A673 (cell line): ENCODE measurements around the gene KLK11. TPM values are rescaled to one million over a fixed set of nuclear protein-coding genes. Genes with fewer than 3 reads are reported as not detected.

Experiments
- BruUV-seq: library from RNA; stranded (reverse); fragments of 400-500 nt; replicated peaks from 2 replicates; lab custom pipeline; 2021; lab: Mats Ljungman, UMichigan
- CTCF ChIA-PET: fragments of 300-600 bp; sonication (Branson Sonifier 250); formaldehyde crosslinking; loops from one replicate; lab custom pipeline; 2022; ENCODE audit warnings: antibody characterized with exemption; lab: Charles Lee
- POLR2A ChIA-PET: fragments of 300-600 bp; sonication (Branson Sonifier 250); formaldehyde crosslinking; loops from one replicate; lab custom pipeline; 2022; ENCODE audit warnings: antibody characterized with exemption; ENCODE audit not compliant: low non-redundant PET; lab: Charles Lee
- DNase-seq: peaks from one replicate; pipeline ENCODE4 v3.0.0-alpha.2; 2015; ENCODE audit warnings: low spot score
- H3K27ac ChIP-seq: fragments of 200-600 bp; sonication (generic); 2 replicates; pipeline ENCODE4 v1.5.1; 2016; ENCODE audit warnings: mixed run types, low read depth, mild to moderate bottlenecking, mixed read lengths, antibody characterized with exemption, low read length; ENCODE audit not compliant: poor library complexity, severe bottlenecking
- H3K27me3 ChIP-seq: fragments of 200-600 bp; sonication (generic); replicated peaks from 2 replicates; pipeline ENCODE4 v1.6.1; 2017; ENCODE audit warnings: mixed run types, low read depth, mild to moderate bottlenecking, mixed read lengths, antibody characterized with exemption, low read length; ENCODE audit not compliant: insufficient read depth, poor library complexity
- H3K36me3 ChIP-seq: fragments of 200-600 bp; sonication (generic); 2 replicates; pipeline ENCODE4 v1.6.1; 2016; ENCODE audit warnings: mixed run types, mild to moderate bottlenecking, mixed read lengths, antibody characterized with exemption, low read length; ENCODE audit not compliant: insufficient read depth, poor library complexity, severe bottlenecking
- H3K4me1 ChIP-seq: fragments of 200-600 bp; sonication (generic); 2 replicates; pipeline ENCODE4 v1.6.1; 2017; ENCODE audit warnings: mixed run types, mild to moderate bottlenecking, mixed read lengths, antibody characterized with exemption, low read length; ENCODE audit not compliant: insufficient read depth, poor library complexity, severe bottlenecking
- H3K4me3 ChIP-seq: fragments of 200-600 bp; sonication (generic); 2 replicates; pipeline ENCODE4 v1.5.1; 2016; ENCODE audit warnings: low read depth, mixed run types, mild to moderate bottlenecking, mixed read lengths, low read length; ENCODE audit not compliant: poor library complexity, severe bottlenecking
- H3K9me3 ChIP-seq: fragments of 200-600 bp; sonication (generic); 2 replicates; pipeline ENCODE4 v1.6.1; 2016; ENCODE audit warnings: mixed run types, low read depth, mild to moderate bottlenecking, mixed read lengths, antibody characterized with exemption, low read length; ENCODE audit not compliant: poor library complexity, severe bottlenecking
- CTCF ChIP-seq: fragments of 300-800, 200-600 bp; sonication (generic); conservative IDR thresholded peaks from 2 replicates; pipeline ENCODE4 v1.5.1; 2017; ENCODE audit warnings: low read depth, mild to moderate bottlenecking, antibody characterized with exemption, low read length, moderate library complexity, mixed read lengths
- EZH2 ChIP-seq: fragments of 200-600 bp; sonication (generic); IDR thresholded peaks from 2 replicates; pipeline ENCODE4 v1.6.1; 2017; ENCODE audit warnings: borderline replicate concordance, low read depth, mild to moderate bottlenecking, mixed read lengths, antibody characterized with exemption, low read length; ENCODE audit not compliant: poor library complexity, severe bottlenecking
- intact Hi-C: fragments of 100-400 bp; cut with micrococcal nuclease; formaldehyde crosslinking; loops from one replicate; pipeline ENCODE4 v1.10.0; 2022; ENCODE audit not compliant: unreplicated experiment
- total RNA-seq: library from RNA; stranded (reverse); gene quantifications from 2 replicates; pipeline ENCODE4 v1.2.3, GENCODE V29; 2021

Gene KLK11
- total RNA-seq, 1 experiment from 2014 or later: not detected

- H3K4me1 ChIP-seq: no peaks in the 10 kb centered on the region
- CTCF ChIA-PET: no interaction called here
Observed at GRCh38 chr19:51070334-51071094, 44.1 kb upstream of the KLK11 start.

GRCh38 chr19:51066393-51067186, 40.2 kb upstream of the KLK11 start:
- no peak for DNase-seq
- ChIA-PET CTCF (no interaction called here), POLR2A (no interaction called here)
- no peak overlapping the region for H3K27ac ChIP-seq
- no peaks in the 10 kb centered on the region for H3K4me1 ChIP-seq
- H3K36me3 ChIP-seq: no peaks in the 10 kb centered on the region
- no peaks in the 10 kb centered on the region for H3K9me3 ChIP-seq
- no peak overlapping the region for H3K4me3 ChIP-seq
- intact Hi-C loops: no loop called here
- peaks cover 42% of the 10 kb centered on the region for H3K27me3 ChIP-seq
- no peak for TF ChIP-seq EZH2
- no peak for TF ChIP-seq CTCF
- BruUV-seq: no TSS peak

More at GRCh38 chr19:51070334-51071094, 44.1 kb upstream of the KLK11 start:
- Histone ChIP-seq H3K9me3 (peaks cover 10% of the 10 kb centered on the region), H3K36me3 (no peaks in the 10 kb centered on the region), H3K4me3 (no peak overlapping the region), H3K27ac (no peak overlapping the region), H3K27me3 (peaks cover 19% of the 10 kb centered on the region)
- POLR2A ChIA-PET: no interaction called here
- TF ChIP-seq CTCF: no peak
- no peak for TF ChIP-seq EZH2
- BruUV-seq: no TSS peak
- intact Hi-C loops: no loop called here
- DNase-seq: no peak

GRCh38 chr19:51065221-51065960, 39.0 kb upstream of the KLK11 start:
- no peak overlapping the region for H3K27ac ChIP-seq

More at GRCh38 chr19:51065221-51065960, 39.0 kb upstream of the KLK11 start:
- H3K27me3 ChIP-seq: peaks cover 42% of the 10 kb centered on the region
- no peak for TF ChIP-seq CTCF
- TF ChIP-seq EZH2: no peak
- H3K4me3 ChIP-seq: no peak overlapping the region
- DNase-seq: no peak
- H3K4me1 ChIP-seq: no peaks in the 10 kb centered on the region
- no TSS peak for BruUV-seq
- intact Hi-C loops: no loop called here
- H3K36me3 ChIP-seq: no peaks in the 10 kb centered on the region
- POLR2A ChIA-PET: no interaction called here
- H3K9me3 ChIP-seq: no peaks in the 10 kb centered on the region
- CTCF ChIA-PET: no interaction called here
